ENCODE data around the gene PNP.

- TF ChIP-seq, protein P1, sequence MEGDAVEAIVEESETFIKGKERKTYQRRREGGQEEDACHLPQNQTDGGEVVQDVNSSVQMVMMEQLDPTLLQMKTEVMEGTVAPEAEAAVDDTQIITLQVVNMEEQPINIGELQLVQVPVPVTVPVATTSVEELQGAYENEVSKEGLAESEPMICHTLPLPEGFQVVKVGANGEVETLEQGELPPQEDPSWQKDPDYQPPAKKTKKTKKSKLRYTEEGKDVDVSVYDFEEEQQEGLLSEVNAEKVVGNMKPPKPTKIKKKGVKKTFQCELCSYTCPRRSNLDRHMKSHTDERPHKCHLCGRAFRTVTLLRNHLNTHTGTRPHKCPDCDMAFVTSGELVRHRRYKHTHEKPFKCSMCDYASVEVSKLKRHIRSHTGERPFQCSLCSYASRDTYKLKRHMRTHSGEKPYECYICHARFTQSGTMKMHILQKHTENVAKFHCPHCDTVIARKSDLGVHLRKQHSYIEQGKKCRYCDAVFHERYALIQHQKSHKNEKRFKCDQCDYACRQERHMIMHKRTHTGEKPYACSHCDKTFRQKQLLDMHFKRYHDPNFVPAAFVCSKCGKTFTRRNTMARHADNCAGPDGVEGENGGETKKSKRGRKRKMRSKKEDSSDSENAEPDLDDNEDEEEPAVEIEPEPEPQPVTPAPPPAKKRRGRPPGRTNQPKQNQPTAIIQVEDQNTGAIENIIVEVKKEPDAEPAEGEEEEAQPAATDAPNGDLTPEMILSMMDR (IDR thresholded peaks at IDR 0.05), result no peak
- TF ChIP-seq POLR2A (IDR thresholded peaks at IDR 0.05), result no peak
Measured at GRCh38 chr14:20460458-20461224, 8.6 kb upstream of the PNP start.
